Ishikawa (cell line): Measurements from ENCODE around the gene ITPR2.

Source experiments
- CEBPB ChIP-seq: IDR thresholded peaks from 2 replicates; pipeline ENCODE4 v1.6.1; 2012
- EGR1 ChIP-seq: IDR thresholded peaks from 2 replicates; pipeline ENCODE4 v1.6.1; 2012
- EP300 ChIP-seq: IDR thresholded peaks from 2 replicates; pipeline ENCODE4 v1.6.1; 2012; ENCODE audit warnings: borderline replicate concordance
- MAX ChIP-seq: IDR thresholded peaks from 2 replicates; pipeline ENCODE4 v1.6.1; 2012
- NFIC ChIP-seq: IDR thresholded peaks from 2 replicates; pipeline ENCODE4 v1.6.1; 2012
- REST ChIP-seq: IDR thresholded peaks from 2 replicates; pipeline ENCODE4 v1.6.1; 2012; ENCODE audit warnings: low read depth, mild to moderate bottlenecking
- TCF12 ChIP-seq: IDR thresholded peaks from 2 replicates; pipeline ENCODE4 v1.6.1; 2012; ENCODE audit warnings: low read depth
- USF1 ChIP-seq: IDR thresholded peaks from 2 replicates; pipeline ENCODE4 v1.6.1; 2012
- YY1 ChIP-seq: IDR thresholded peaks from 2 replicates; pipeline ENCODE4 v1.6.1; 2012; ENCODE audit warnings: low read depth

GRCh38 chr12:26841085-26841484 is 8.1 kb upstream of the ITPR2 start:
- no peak for TF ChIP-seq USF1
- no peak for TF ChIP-seq YY1
- TF ChIP-seq EGR1: no peak
- TF ChIP-seq REST: no peak
- no peak for TF ChIP-seq TCF12
- no peak for TF ChIP-seq CEBPB
- no peak for TF ChIP-seq MAX
- TF ChIP-seq EP300: no peak
- TF ChIP-seq NFIC: no peak
